NK-92 treated with Interleukin-12 subunit alpha and Interleukin-12 subunit beta, amount 100 ng/mL, for 24 hours (cell line): Measurements from ENCODE around the gene TDP1.

Source experiments
- DNase-seq: peaks from one replicate; lab custom pipeline; 2025; lab: John Stamatoyannopoulos, UW

TDP1 gene

GRCh38 chr14:89955745-89956660, at the start of gene TDP1:
TSS of gene TDP1 (plus strand) at chr14:89955927. CDS start at chr14:89963115, 7,188 bp downstream.
- peak; percentile 97 for DNase-seq

GRCh38 chr14:89906000-89906399, 49.7 kb upstream of the TDP1 start:
- no peak for DNase-seq

GRCh38 chr14:89907655-89908054, 48.1 kb upstream of the TDP1 start:
- DNase-seq = no peak

GRCh38 chr14:89908712-89909450, 46.8 kb upstream of the TDP1 start:
- DNase-seq = no peak

- no peak for DNase-seq
Measured at GRCh38 chr14:89909586-89909985, 46.1 kb upstream of the TDP1 start.

GRCh38 chr14:89910691-89911009, 45.1 kb upstream of the TDP1 start:
- DNase-seq = no peak

- no peak for DNase-seq
Measured at GRCh38 chr14:89911010-89911919, 44.5 kb upstream of the TDP1 start.

GRCh38 chr14:89912221-89912620, 43.5 kb upstream of the TDP1 start:
- no peak for DNase-seq

GRCh38 chr14:89912667-89913211, 43.0 kb upstream of the TDP1 start:
- DNase-seq = no peak

- no peak for DNase-seq
Measured at GRCh38 chr14:89915114-89915878, 40.4 kb upstream of the TDP1 start.

- no peak for DNase-seq
Measured at GRCh38 chr14:89918721-89919120, 37.0 kb upstream of the TDP1 start.

- DNase-seq = no peak
Measured at GRCh38 chr14:89920056-89920455, 35.7 kb upstream of the TDP1 start.

GRCh38 chr14:89921346-89921745, 34.4 kb upstream of the TDP1 start:
- no peak for DNase-seq

GRCh38 chr14:89922031-89922907, 33.5 kb upstream of the TDP1 start:
- DNase-seq = no peak

- no peak for DNase-seq
Measured at GRCh38 chr14:89924268-89924667, 31.5 kb upstream of the TDP1 start.

GRCh38 chr14:89926694-89927093, 29.0 kb upstream of the TDP1 start:
- DNase-seq = no peak

GRCh38 chr14:89927186-89927865, 28.4 kb upstream of the TDP1 start:
- DNase-seq = no peak

- no peak for DNase-seq
Measured at GRCh38 chr14:89933002-89933401, 22.7 kb upstream of the TDP1 start.

- DNase-seq = no peak
Measured at GRCh38 chr14:89936654-89937185, 19.0 kb upstream of the TDP1 start.
